Measurements from ENCODE around the gene DPYD.

The DPYD gene

DNA sequence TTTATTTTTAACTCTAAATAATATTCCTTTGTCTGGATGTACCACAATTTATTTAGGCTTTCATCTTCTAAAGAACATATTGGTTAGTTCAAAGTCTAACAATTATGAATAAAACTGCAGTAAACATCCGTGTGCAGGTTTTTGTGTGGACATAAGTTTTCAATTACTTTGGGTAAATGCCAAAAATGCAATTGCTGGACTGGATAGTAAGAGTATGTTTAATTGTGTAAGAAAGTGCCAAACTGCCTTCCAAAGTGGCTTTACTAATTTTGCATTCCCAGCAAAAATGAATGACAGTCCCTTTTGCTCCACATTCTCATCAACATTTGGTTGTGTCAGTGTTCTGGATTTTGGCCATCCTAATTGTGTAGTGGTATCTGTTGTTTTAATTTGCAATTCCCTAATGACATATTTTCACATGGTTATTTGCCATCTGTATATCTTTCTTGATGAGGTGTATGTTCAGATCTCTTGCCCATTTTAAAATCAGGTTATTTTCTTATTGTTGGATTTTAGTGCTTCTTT is 113.8 kb downstream of the DPYD start:
- 90% methylated on average over 1 of the region's 1 CpG for WGBS
- no peaks in the 10 kb centered on the region for H3K27me3 ChIP-seq (ENCODE audit: insufficient read depth, low read length)
- H3K36me3 ChIP-seq (ENCODE audit: insufficient read depth, low read length), result no peaks in the 10 kb centered on the region

DNA sequence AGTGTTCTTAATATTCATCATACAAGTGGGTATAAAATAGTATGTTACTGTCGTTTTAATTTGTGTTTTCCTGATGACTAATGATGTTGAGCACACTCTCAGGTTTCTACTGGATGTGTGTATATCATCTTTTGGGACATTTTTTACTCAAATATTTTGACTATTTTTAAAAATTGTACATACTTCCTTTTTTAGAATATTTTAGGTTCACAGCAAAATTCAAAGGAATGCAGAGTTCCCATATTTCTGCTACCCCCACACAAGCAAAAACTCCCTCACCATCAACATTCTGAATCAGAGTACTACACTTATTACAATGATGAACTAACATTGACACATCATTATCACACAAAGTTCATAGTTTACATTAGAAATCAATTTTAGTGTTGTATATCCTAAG is 114.5 kb downstream of the DPYD start:
- Histone ChIP-seq H3K9ac (ENCODE audit: low read depth, low read length) (no peak overlapping the region), H3K27ac (ENCODE audit: low read depth, low read length) (no peak overlapping the region), H3K9me3 (ENCODE audit: insufficient read depth, low read depth, low read length) (no peaks in the 10 kb centered on the region), H3K36me3 (ENCODE audit: insufficient read depth, low read length) (no peaks in the 10 kb centered on the region), H3K4me3 (ENCODE audit: low read length) (no peak overlapping the region), H3K4me1 (ENCODE audit: insufficient read depth, low read length) (no peaks in the 10 kb centered on the region), H3K27me3 (ENCODE audit: insufficient read depth, low read length) (no peaks in the 10 kb centered on the region)
- WGBS, result 0% methylated on average over 1 of the region's 1 CpG

More for the DNA sequence above, 113.8 kb downstream of the DPYD start:
- Histone ChIP-seq H3K9me3 (ENCODE audit: insufficient read depth, low read depth, low read length) (no peaks in the 10 kb centered on the region), H3K27ac (ENCODE audit: low read depth, low read length) (no peak overlapping the region), H3K9ac (ENCODE audit: low read depth, low read length) (no peak overlapping the region), H3K4me3 (ENCODE audit: low read length) (no peak overlapping the region), H3K4me1 (ENCODE audit: insufficient read depth, low read length) (no peaks in the 10 kb centered on the region)

DNA sequence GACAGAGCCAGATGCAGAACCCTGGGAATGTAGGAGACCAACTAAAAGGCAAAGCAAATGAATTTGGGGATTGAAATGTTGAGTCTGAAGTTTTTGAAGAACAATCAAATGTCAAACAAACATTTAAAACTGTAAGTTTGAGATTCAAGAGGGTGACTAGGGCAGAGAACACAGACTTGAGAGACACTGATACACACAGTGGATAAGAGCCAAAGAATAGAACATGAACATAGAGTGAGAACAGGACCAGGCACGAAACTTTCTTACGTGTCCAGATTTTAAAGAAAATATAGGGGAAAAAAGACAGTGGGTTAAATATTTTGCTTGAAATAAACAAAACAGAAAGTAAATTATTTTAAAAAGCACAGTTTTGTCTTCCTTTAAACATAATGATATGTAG is 115.7 kb downstream of the DPYD start:
- Histone ChIP-seq H3K4me1 (ENCODE audit: insufficient read depth, low read length) (no peaks in the 10 kb centered on the region), H3K9me3 (ENCODE audit: insufficient read depth, low read depth, low read length) (no peaks in the 10 kb centered on the region), H3K4me3 (ENCODE audit: low read length) (no peak overlapping the region), H3K9ac (ENCODE audit: low read depth, low read length) (no peak overlapping the region), H3K36me3 (ENCODE audit: insufficient read depth, low read length) (no peaks in the 10 kb centered on the region), H3K27me3 (ENCODE audit: insufficient read depth, low read length) (no peaks in the 10 kb centered on the region), H3K27ac (ENCODE audit: low read depth, low read length) (no peak overlapping the region)
- 100% methylated on average over 2 of the region's 2 CpGs for WGBS

GRCh38 chr1:97803026-97803425 is 117.8 kb downstream of the DPYD start:
- H3K27me3 ChIP-seq (ENCODE audit: insufficient read depth, low read length), result no peaks in the 10 kb centered on the region
- 89% methylated on average over 3 of the region's 3 CpGs for WGBS
- no peak overlapping the region for H3K9ac ChIP-seq (ENCODE audit: low read depth, low read length)
- no peaks in the 10 kb centered on the region for H3K4me1 ChIP-seq (ENCODE audit: insufficient read depth, low read length)
- H3K9me3 ChIP-seq (ENCODE audit: insufficient read depth, low read depth, low read length), result no peaks in the 10 kb centered on the region
- no peaks in the 10 kb centered on the region for H3K36me3 ChIP-seq (ENCODE audit: insufficient read depth, low read length)
- no peak overlapping the region for H3K4me3 ChIP-seq (ENCODE audit: low read length)
- H3K27ac ChIP-seq (ENCODE audit: low read depth, low read length), result no peak overlapping the region

DNA sequence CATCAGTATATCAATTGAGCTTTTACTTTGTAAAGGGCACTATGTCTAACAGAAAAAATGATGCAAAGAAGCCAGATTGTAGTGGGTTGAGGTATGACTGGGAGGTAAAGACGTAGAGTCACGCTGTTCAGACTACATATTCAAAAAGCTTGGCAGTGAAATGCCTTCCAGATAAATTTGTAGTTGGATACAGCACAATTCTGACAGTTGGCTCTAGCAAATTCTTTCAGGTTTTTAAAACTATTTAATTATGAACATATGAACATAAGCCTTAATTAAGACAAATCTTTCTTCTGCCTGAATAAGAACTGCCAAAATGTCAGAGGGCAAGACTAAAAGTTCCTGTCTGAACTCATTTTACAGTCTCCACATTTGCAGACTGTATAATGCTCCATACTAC is 118.8 kb downstream of the DPYD start:
- H3K27me3 ChIP-seq (ENCODE audit: insufficient read depth, low read length), result no peaks in the 10 kb centered on the region
- no peaks in the 10 kb centered on the region for H3K4me1 ChIP-seq (ENCODE audit: insufficient read depth, low read length)
- no peak overlapping the region for H3K4me3 ChIP-seq (ENCODE audit: low read length)
- no peaks in the 10 kb centered on the region for H3K36me3 ChIP-seq (ENCODE audit: insufficient read depth, low read length)
- no peak overlapping the region for H3K9ac ChIP-seq (ENCODE audit: low read depth, low read length)
- no peak overlapping the region for H3K27ac ChIP-seq (ENCODE audit: low read depth, low read length)
- H3K9me3 ChIP-seq (ENCODE audit: insufficient read depth, low read depth, low read length), result no peaks in the 10 kb centered on the region
- 94% methylated on average over 2 of the region's 2 CpGs for WGBS

GRCh38 chr1:97797403-97798183 is 123.2 kb downstream of the DPYD start:
- Histone ChIP-seq H3K4me3 (ENCODE audit: low read length) (no peak overlapping the region), H3K27ac (ENCODE audit: low read depth, low read length) (no peak overlapping the region)

DNA sequence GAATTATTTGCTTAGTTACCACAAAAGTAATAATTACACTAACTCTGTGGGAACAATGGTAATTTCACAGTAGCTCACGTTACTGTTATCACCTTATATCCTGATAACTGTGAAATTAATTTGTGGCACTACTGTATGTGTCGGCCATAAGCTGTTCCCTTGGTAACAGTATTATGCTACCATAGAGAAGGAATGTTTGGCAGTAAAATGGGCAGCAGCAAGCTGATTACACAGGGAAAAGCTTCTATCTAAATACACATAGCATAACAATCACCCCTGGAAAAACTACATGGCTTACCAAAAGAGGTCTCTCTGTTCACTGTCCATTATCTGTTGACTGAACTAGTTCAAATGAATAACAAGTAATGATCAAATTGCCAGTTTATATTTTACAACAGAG is 124.1 kb downstream of the DPYD start:
- no peak overlapping the region for H3K27ac ChIP-seq (ENCODE audit: low read depth, low read length)
- 89% methylated on average over 2 of the region's 2 CpGs for WGBS

More at GRCh38 chr1:97797403-97798183, 123.2 kb downstream of the DPYD start:
- Histone ChIP-seq H3K4me1 (ENCODE audit: insufficient read depth, low read length) (no peaks in the 10 kb centered on the region), H3K9me3 (ENCODE audit: insufficient read depth, low read depth, low read length) (no peaks in the 10 kb centered on the region), H3K27me3 (ENCODE audit: insufficient read depth, low read length) (no peaks in the 10 kb centered on the region), H3K9ac (ENCODE audit: low read depth, low read length) (no peak overlapping the region), H3K36me3 (ENCODE audit: insufficient read depth, low read length) (no peaks in the 10 kb centered on the region)
- WGBS, result 92% methylated on average over 2 of the region's 2 CpGs

DNA sequence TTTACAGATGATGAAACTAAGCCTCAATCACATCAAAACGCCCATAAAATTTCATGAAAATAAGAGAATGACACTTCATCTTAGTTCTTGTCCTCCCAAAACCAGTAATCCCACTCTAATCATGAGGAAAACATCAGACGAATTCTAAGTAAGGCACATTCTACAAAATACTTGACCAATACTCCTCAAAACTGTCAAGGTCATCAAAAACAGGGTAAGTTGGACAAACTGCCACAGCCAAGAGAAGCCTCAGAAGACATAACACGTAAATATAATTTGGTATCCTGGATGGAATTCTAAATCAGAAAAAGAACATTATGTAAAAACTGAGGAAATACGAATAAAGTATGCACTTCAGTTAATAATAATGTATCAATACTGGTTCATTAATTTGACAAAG is 128.2 kb downstream of the DPYD start:
- no peak overlapping the region for H3K27ac ChIP-seq (ENCODE audit: low read depth, low read length)
- 92% methylated on average over 3 of the region's 4 CpGs for WGBS
- H3K9me3 ChIP-seq (ENCODE audit: insufficient read depth, low read depth, low read length), result no peaks in the 10 kb centered on the region
- no peak overlapping the region for H3K9ac ChIP-seq (ENCODE audit: low read depth, low read length)
- no peak overlapping the region for H3K4me3 ChIP-seq (ENCODE audit: low read length)
- H3K27me3 ChIP-seq (ENCODE audit: insufficient read depth, low read length), result no peaks in the 10 kb centered on the region
- no peaks in the 10 kb centered on the region for H3K4me1 ChIP-seq (ENCODE audit: insufficient read depth, low read length)
- H3K36me3 ChIP-seq (ENCODE audit: insufficient read depth, low read length), result no peaks in the 10 kb centered on the region

More for the DNA sequence above, 124.1 kb downstream of the DPYD start:
- Histone ChIP-seq H3K4me1 (ENCODE audit: insufficient read depth, low read length) (no peaks in the 10 kb centered on the region), H3K36me3 (ENCODE audit: insufficient read depth, low read length) (no peaks in the 10 kb centered on the region), H3K4me3 (ENCODE audit: low read length) (no peak overlapping the region), H3K27me3 (ENCODE audit: insufficient read depth, low read length) (no peaks in the 10 kb centered on the region), H3K9me3 (ENCODE audit: insufficient read depth, low read depth, low read length) (no peaks in the 10 kb centered on the region), H3K9ac (ENCODE audit: low read depth, low read length) (no peak overlapping the region)

GRCh38 chr1:97791251-97791650 is 129.6 kb downstream of the DPYD start:
- no peaks in the 10 kb centered on the region for H3K4me1 ChIP-seq (ENCODE audit: insufficient read depth, low read length)
- no peak overlapping the region for H3K27ac ChIP-seq (ENCODE audit: low read depth, low read length)
- no peaks in the 10 kb centered on the region for H3K27me3 ChIP-seq (ENCODE audit: insufficient read depth, low read length)
- H3K4me3 ChIP-seq (ENCODE audit: low read length), result no peak overlapping the region
- H3K36me3 ChIP-seq (ENCODE audit: insufficient read depth, low read length), result no peaks in the 10 kb centered on the region
- H3K9ac ChIP-seq (ENCODE audit: low read depth, low read length), result no peak overlapping the region
- no peaks in the 10 kb centered on the region for H3K9me3 ChIP-seq (ENCODE audit: insufficient read depth, low read depth, low read length)

DNA sequence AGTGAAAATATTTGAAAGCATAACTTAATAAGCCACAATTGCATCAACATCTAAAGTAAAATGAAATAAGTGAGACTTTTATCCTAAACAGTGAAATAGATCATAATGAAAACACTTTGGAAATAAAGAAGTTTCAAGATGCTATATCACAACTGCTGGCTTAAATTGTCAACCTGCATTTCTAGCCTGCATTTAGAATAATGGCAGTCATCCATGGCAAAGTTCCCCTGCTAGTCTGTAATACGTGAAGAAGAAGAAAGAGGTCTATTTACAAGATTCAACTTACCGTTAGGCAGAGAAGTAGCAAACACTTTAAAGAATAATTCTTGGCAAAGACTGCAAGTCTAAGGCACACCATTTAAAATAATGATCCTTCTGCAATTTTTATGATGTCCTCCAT is 133.6 kb downstream of the DPYD start:
- Histone ChIP-seq H3K36me3 (ENCODE audit: insufficient read depth, low read length) (no peaks in the 10 kb centered on the region), H3K9ac (ENCODE audit: low read depth, low read length) (no peak overlapping the region), H3K27ac (ENCODE audit: low read depth, low read length) (no peak overlapping the region), H3K27me3 (ENCODE audit: insufficient read depth, low read length) (no peaks in the 10 kb centered on the region), H3K4me1 (ENCODE audit: insufficient read depth, low read length) (no peaks in the 10 kb centered on the region), H3K4me3 (ENCODE audit: low read length) (no peak overlapping the region), H3K9me3 (ENCODE audit: insufficient read depth, low read depth, low read length) (no peaks in the 10 kb centered on the region)
- WGBS, result 87% methylated on average over 2 of the region's 2 CpGs

GRCh38 chr1:97784661-97785060 is 136.2 kb downstream of the DPYD start:
- Histone ChIP-seq H3K4me1 (ENCODE audit: insufficient read depth, low read length) (no peaks in the 10 kb centered on the region), H3K36me3 (ENCODE audit: insufficient read depth, low read length) (no peaks in the 10 kb centered on the region), H3K4me3 (ENCODE audit: low read length) (no peak overlapping the region), H3K27ac (ENCODE audit: low read depth, low read length) (no peak overlapping the region), H3K27me3 (ENCODE audit: insufficient read depth, low read length) (no peaks in the 10 kb centered on the region), H3K9me3 (ENCODE audit: insufficient read depth, low read depth, low read length) (no peaks in the 10 kb centered on the region), H3K9ac (ENCODE audit: low read depth, low read length) (no peak overlapping the region)

GRCh38 chr1:97783751-97784150 is 137.1 kb downstream of the DPYD start:
- Histone ChIP-seq H3K36me3 (ENCODE audit: insufficient read depth, low read length) (no peaks in the 10 kb centered on the region), H3K27me3 (ENCODE audit: insufficient read depth, low read length) (no peaks in the 10 kb centered on the region), H3K27ac (ENCODE audit: low read depth, low read length) (no peak overlapping the region), H3K9me3 (ENCODE audit: insufficient read depth, low read depth, low read length) (no peaks in the 10 kb centered on the region), H3K4me3 (ENCODE audit: low read length) (no peak overlapping the region), H3K9ac (ENCODE audit: low read depth, low read length) (no peak overlapping the region), H3K4me1 (ENCODE audit: insufficient read depth, low read length) (no peaks in the 10 kb centered on the region)
- 96% methylated on average over 2 of the region's 2 CpGs for WGBS
